ENCODE data around the gene PTGR3. TPM values are rescaled to one million over a fixed set of nuclear protein-coding genes. Genes with fewer than 3 reads are reported as not detected.

Gene PTGR3
- total and polyA plus RNA-seq, 2 of the 8 experiments (the other 6 are each of a cell fraction or from before 2014, with no cell fraction given), result 2.0 to 3.6 TPM

DNA sequence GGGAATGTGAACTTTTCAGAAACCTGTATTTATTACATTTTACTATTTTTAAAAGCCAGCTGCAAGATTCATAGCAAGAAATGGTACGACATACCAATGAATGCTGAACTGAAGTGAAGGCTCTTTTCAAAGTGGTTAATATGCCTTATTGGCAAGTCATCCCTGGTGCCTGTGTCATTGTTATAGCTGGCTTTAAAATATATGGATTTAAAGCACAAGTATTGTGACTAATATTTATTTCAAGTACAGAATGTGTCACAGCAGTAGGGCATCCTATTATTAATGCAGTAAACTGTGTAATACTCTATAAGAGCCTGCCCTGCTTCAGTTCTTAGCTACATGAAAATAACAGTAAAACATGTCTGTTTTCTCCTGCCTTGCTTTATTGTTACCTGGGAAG lies 12.5 kb upstream of the PTGR3 start:
- H2AK5ac ChIP-seq (ENCODE audit: low read depth, low read length), result no peak overlapping the region
- H4K91ac ChIP-seq (replicated peaks; ENCODE audit: insufficient read length, low read length), result no peak overlapping the region
- no peak overlapping the region for H3K56ac ChIP-seq (replicated peaks; ENCODE audit: insufficient read length, low read depth, low read length)
- POLR2A ChIA-PET (ENCODE audit: partially characterized antibody), result no interaction called here
- H3K4me2 ChIP-seq (ENCODE audit: insufficient read depth in 1 of 2, low read depth in 2 of 2, low read length in 2 of 2), result no peak overlapping the region
- no peak overlapping the region for H3K9ac ChIP-seq (replicated peaks in 1 of 4; ENCODE audit: extremely low read depth in 1 of 4, low read depth in 3 of 4, low read length in 3 of 4)
- no peaks in the 10 kb centered on the region for H3K36me3 ChIP-seq (ENCODE audit: control insufficient read depth in 2 of 4, insufficient read depth in 4 of 4, low read length in 3 of 4)
- H3K79me1 ChIP-seq (ENCODE audit: low read depth, low read length), result no peaks in the 10 kb centered on the region
- H3K4me1 ChIP-seq (replicated peaks in 1 of 4; ENCODE audit: control insufficient read depth in 3 of 4, insufficient read depth in 4 of 4, low read length in 3 of 4), result no peaks in the 10 kb centered on the region
- H3K27ac ChIP-seq (ENCODE audit: low read depth, low read length), result no peak overlapping the region
- no peak overlapping the region for H2BK15ac ChIP-seq (ENCODE audit: low read length)
- H3K23ac ChIP-seq (ENCODE audit: insufficient read length), result no peak overlapping the region
- no peaks in the 10 kb centered on the region for H3K27me3 ChIP-seq (replicated peaks in 1 of 4; ENCODE audit: control insufficient read depth in 3 of 4, extremely low read depth in 1 of 4, insufficient read depth in 3 of 4, low read length in 3 of 4)
- no peak overlapping the region for H3K18ac ChIP-seq (ENCODE audit: extremely low read depth, low read length)
- H2BK5ac ChIP-seq (ENCODE audit: low read depth, low read length), result no peak overlapping the region
- no peak overlapping the region for H2AFZ ChIP-seq (ENCODE audit: low read length)
- H4K5ac ChIP-seq (ENCODE audit: insufficient read length, low read depth, low read length), result no peak overlapping the region
- CTCF ChIA-PET (ENCODE audit: partially characterized antibody), result interaction anchor here (1.2 kb wide), 1 partner anchor 8 kb away, joined by 3 read pairs; no protein-coding TSS in a partner anchor
- no peaks in the 10 kb centered on the region for H3K79me2 ChIP-seq (ENCODE audit: control insufficient read depth in 1 of 2, insufficient read depth in 2 of 2, low read length in 2 of 2)
- H3K23me2 ChIP-seq (ENCODE audit: low read depth, low read length), result no peaks in the 10 kb centered on the region
- H3K9me3 ChIP-seq (ENCODE audit: insufficient read depth in 2 of 2, low read depth in 1 of 2, low read length in 1 of 2), result no peaks in the 10 kb centered on the region
- H4K20me1 ChIP-seq (replicated peaks in 1 of 2; ENCODE audit: control insufficient read depth in 1 of 2, insufficient read depth in 2 of 2, low read length in 2 of 2), result no peaks in the 10 kb centered on the region
- FAIRE-seq, result no peak
- H2BK20ac ChIP-seq (ENCODE audit: low read length), result no peak overlapping the region
- H2BK120ac ChIP-seq (replicated peaks; ENCODE audit: low read depth, low read length), result no peak overlapping the region
- H3K14ac ChIP-seq (ENCODE audit: insufficient read length), result no peak overlapping the region
- no peak overlapping the region for H3K4ac ChIP-seq (replicated peaks; ENCODE audit: insufficient read length, low read depth, low read length)
- H4K8ac ChIP-seq (ENCODE audit: extremely low read depth, insufficient read depth, low read length), result no peak overlapping the region
- no peak for DNase-seq (ENCODE audit: low read depth in 1 of 2, low spot score in 2 of 2)
- no peak overlapping the region for H2BK12ac ChIP-seq (ENCODE audit: low read depth, low read length)
- H3K4me3 ChIP-seq (ENCODE audit: extremely low read depth in 1 of 4, insufficient read depth in 2 of 4, low read depth in 3 of 4, low read length in 4 of 4), result no peak overlapping the region
- 100% methylated on average over 1 of the region's 1 CpG; no CpG with 5 or more reads in 1 of the 2 experiments for WGBS, 2 experiments (ENCODE audit: extremely low coverage in 1 of 2, insufficient coverage in 1 of 2, insufficient read length in 1 of 2, insufficient replicate concordance in 2 of 2, low coverage in 1 of 2, low lambda C conversion rate in 2 of 2, missing lambda C conversion rate in 1 of 2)
- TF ChIP-seq SAP30 (IDR thresholded peaks at IDR 0.05; ENCODE audit: insufficient read depth, insufficient replicate concordance, low read length) (no peak), BRCA1 (IDR thresholded peaks at IDR 0.05; ENCODE audit: low read depth, low read length) (no peak), SIN3A (conservative IDR thresholded peaks at IDR 0.05 in 1 of 2, IDR thresholded peaks at IDR 0.05 in 1 of 2; ENCODE audit: low read depth in 1 of 2, low read length in 2 of 2) (no peak), CREB1 (IDR thresholded peaks at IDR 0.05) (no peak), ASH2L (IDR thresholded peaks at IDR 0.05; ENCODE audit: low read length) (no peak), CBX5 (IDR thresholded peaks at IDR 0.05; ENCODE audit: low read depth, low read length) (no peak), POLR2AphosphoS5 (IDR thresholded peaks at IDR 0.05; ENCODE audit: low read depth, low read length) (no peak), TAF7 (optimal IDR thresholded peaks at IDR 0.05; ENCODE audit: borderline replicate concordance, low read depth, low read length) (no peak), KDM1A (IDR thresholded peaks at IDR 0.05; ENCODE audit: borderline replicate concordance, low read length) (no peak), KDM4A (IDR thresholded peaks at IDR 0.05; ENCODE audit: low read depth, low read length, severe bottlenecking) (no peak), NRF1 (IDR thresholded peaks at IDR 0.05; ENCODE audit: low read depth, low read length) (no peak), RFX5 (IDR thresholded peaks at IDR 0.05; ENCODE audit: borderline replicate concordance, low read depth, low read length) (no peak), ZNF274 (IDR thresholded peaks at IDR 0.05; ENCODE audit: borderline replicate concordance, extremely low read depth, low read length) (no peak), JUN (IDR thresholded peaks at IDR 0.05; ENCODE audit: low read depth, low read length) (no peak), RNF2 (IDR thresholded peaks at IDR 0.05; ENCODE audit: borderline replicate concordance, low read depth, low read length, missing control alignments, poor library complexity, severe bottlenecking) (no peak)

All from H1 (cell line).